Lower lobe of right lung (tissue), 2 donors: ENCODE measurements around the gene PRR15L. TPM values are rescaled to one million over a fixed set of nuclear protein-coding genes. Genes with fewer than 3 reads are reported as not detected.

Source experiments
- ATAC-seq, 2 donors: fragments of 200-7000 bp; cut with Tn5 transposase; one replicate each; pipeline ENCODE4 v1.9.1; 2020 to 2022; ENCODE audit warnings: mild to moderate bottlenecking in 2 of 2, moderate library complexity in 2 of 2
- DNase-seq: peaks from one replicate; pipeline ENCODE4 v3.0.0-alpha.2; 2020
- H3K27ac ChIP-seq: fragments of 200-600 bp; one replicate; pipeline ENCODE4 v1.8.0; 2022
- H3K27me3 ChIP-seq: fragments of 200-600 bp; one replicate; pipeline ENCODE4 v1.8.0; 2022; ENCODE audit warnings: low read depth
- H3K36me3 ChIP-seq: fragments of 200-600 bp; one replicate; pipeline ENCODE4 v1.8.0; 2022; ENCODE audit warnings: mild to moderate bottlenecking
- H3K4me1 ChIP-seq: fragments of 200-600 bp; one replicate; pipeline ENCODE4 v1.8.0; 2022
- H3K4me3 ChIP-seq: fragments of 200-600 bp; one replicate; pipeline ENCODE4 v1.8.0; 2022; ENCODE audit warnings: mild to moderate bottlenecking
- H3K9me3 ChIP-seq: fragments of 200-600 bp; one replicate; pipeline ENCODE4 v1.8.0; 2022
- intact Hi-C: fragments of 100-400 bp; cut with DNase I; formaldehyde crosslinking; loops from one replicate; pipeline ENCODE4 v1.11.0; 2022
- total RNA-seq: library from RNA; stranded (reverse); fragmentation: NEBNext Ultra II Directional; extraction: Animal tissue kit (Norgen Biotek cat#: 25700); gene quantifications from one replicate; pipeline ENCODE4 v1.2.1, GENCODE V29; 2021
- TF ChIP-seq, protein P1 (sequence below): fragments of 200-600 bp; IDR thresholded peaks from one replicate; pipeline ENCODE4 v1.8.0; 2022; ENCODE audit warnings: antibody characterized with exemption, mild to moderate bottlenecking
- donor health status: DM: no; HTN: yes; CAD: no; lungs with severe emphysema.

PRR15L gene
- total RNA-seq, 1 donor from 2014 or later: 48.1 TPM

DNA sequence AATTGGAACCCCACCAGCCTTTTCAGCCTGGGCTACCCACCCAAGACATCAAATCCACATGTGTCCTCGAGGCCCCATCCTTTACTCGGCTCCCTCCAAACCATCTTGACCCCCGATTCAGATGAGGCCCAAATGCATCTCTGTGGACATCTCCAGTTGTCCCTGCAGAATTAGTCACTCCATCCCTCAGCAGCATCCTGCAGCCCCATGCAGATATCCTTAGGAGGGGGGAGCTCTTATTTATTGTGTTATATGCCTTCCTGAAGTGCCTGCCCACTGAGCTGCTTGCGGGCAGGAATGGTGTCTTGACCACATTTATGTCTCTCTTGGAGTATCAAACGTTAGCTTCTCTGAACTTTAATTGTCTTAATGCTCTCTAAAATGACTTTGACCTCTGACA lies 28.8 kb upstream of the PRR15L start:
- Histone ChIP-seq H3K4me3 (no peak overlapping the region), H3K36me3 (peaks cover 19% of the 10 kb centered on the region), H3K4me1 (peaks cover 19% of the 10 kb centered on the region), H3K27ac (no peak overlapping the region), H3K27me3 (no peaks in the 10 kb centered on the region), H3K9me3 (no peaks in the 10 kb centered on the region)
- DNase-seq: no peak
- TF ChIP-seq, protein P1, sequence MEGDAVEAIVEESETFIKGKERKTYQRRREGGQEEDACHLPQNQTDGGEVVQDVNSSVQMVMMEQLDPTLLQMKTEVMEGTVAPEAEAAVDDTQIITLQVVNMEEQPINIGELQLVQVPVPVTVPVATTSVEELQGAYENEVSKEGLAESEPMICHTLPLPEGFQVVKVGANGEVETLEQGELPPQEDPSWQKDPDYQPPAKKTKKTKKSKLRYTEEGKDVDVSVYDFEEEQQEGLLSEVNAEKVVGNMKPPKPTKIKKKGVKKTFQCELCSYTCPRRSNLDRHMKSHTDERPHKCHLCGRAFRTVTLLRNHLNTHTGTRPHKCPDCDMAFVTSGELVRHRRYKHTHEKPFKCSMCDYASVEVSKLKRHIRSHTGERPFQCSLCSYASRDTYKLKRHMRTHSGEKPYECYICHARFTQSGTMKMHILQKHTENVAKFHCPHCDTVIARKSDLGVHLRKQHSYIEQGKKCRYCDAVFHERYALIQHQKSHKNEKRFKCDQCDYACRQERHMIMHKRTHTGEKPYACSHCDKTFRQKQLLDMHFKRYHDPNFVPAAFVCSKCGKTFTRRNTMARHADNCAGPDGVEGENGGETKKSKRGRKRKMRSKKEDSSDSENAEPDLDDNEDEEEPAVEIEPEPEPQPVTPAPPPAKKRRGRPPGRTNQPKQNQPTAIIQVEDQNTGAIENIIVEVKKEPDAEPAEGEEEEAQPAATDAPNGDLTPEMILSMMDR: no peak
- intact Hi-C loops: no loop called here
- no peak for ATAC-seq

DNA sequence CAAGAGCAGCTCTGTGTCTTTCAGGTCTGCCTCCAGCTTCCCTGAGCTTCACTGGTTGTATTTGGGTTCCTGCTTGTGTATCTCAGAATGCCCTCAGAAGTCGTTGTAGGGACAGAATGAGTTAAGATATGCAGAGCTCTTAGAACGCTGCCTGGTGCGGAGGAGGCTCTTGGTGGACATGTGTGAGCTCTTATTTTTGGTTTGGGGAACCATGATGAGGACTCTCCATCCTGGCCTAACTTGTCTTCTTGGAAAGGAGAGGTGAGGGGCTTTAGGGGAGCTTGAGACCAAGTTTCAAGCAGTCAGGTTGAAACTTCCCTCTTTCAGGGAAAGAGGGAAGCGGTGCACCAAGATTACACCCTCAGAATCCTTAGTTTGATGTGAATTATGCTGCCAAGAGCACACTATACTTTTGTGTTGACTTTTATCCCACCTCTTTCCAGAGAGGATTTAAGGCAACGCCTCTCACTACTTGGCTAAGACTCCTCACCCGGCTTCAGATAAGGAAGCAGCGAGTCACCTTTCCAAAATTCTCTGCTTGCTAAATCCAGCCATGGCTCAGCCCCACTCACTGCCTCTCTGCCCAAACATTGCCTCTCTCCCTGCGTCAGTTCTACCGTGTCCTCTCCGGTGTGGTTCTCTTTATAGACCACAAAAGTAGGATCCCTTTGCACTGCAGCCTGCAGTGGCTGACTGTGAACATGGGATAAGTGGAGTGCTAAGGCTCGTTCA lies 26.0 kb upstream of the PRR15L start:
- H3K36me3 ChIP-seq: peaks cover 48% of the 10 kb centered on the region
- H3K4me1 ChIP-seq: peaks cover 19% of the 10 kb centered on the region
- no peak overlapping the region for H3K27ac ChIP-seq
- H3K4me3 ChIP-seq: no peak overlapping the region
- H3K27me3 ChIP-seq: no peaks in the 10 kb centered on the region
- TF ChIP-seq, protein P1: no peak
- ATAC-seq: no peak
- intact Hi-C loops: no loop called here
- no peak for DNase-seq
- no peaks in the 10 kb centered on the region for H3K9me3 ChIP-seq

- peaks cover 56% of the 10 kb centered on the region for H3K36me3 ChIP-seq
Observed at GRCh38 chr17:47982645-47983390, 25.1 kb upstream of the PRR15L start.

DNA sequence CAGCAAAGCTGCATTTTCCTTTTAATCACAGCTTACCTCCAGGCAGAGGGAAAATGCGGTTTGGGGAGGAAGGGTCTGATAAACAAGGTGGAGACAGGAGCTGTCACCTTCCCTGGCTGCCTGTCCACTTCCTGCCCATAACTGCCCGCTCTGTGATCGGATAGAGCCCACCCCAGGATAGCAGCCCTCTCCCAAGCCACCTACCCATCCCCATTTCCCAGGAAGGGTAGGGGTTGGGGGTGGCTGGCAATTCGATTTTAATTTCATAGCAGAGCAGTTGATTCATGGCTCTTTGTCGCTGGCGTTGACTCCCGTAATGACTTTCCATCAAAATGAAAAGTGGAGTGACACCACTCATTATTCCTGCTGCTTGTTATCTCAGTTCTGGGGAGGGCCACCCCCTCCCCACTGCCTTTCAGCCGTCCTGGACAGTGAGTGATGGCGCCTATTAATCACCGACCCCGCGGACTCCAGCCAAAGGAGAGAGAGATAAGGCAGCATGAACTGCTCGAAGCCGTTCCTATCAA lies 24.5 kb upstream of the PRR15L start:
- ATAC-seq (no peak), DNase-seq (no peak)
- no peaks in the 10 kb centered on the region for H3K9me3 ChIP-seq
- no peak overlapping the region for H3K4me3 ChIP-seq
- TF ChIP-seq, protein P1: no peak
- no peaks in the 10 kb centered on the region for H3K27me3 ChIP-seq
- H3K36me3 ChIP-seq: peaks cover 63% of the 10 kb centered on the region
- H3K27ac ChIP-seq: no peak overlapping the region
- H3K4me1 ChIP-seq: peaks cover 15% of the 10 kb centered on the region
- intact Hi-C loops: no loop called here

More at GRCh38 chr17:47982645-47983390, 25.1 kb upstream of the PRR15L start:
- Histone ChIP-seq H3K9me3 (no peaks in the 10 kb centered on the region), H3K27ac (no peak overlapping the region), H3K4me3 (no peak overlapping the region), H3K4me1 (peaks cover 17% of the 10 kb centered on the region), H3K27me3 (no peaks in the 10 kb centered on the region)
- TF ChIP-seq, protein P1: no peak
- DNase-seq (no peak), ATAC-seq (no peak)
- intact Hi-C loops: no loop called here

DNA sequence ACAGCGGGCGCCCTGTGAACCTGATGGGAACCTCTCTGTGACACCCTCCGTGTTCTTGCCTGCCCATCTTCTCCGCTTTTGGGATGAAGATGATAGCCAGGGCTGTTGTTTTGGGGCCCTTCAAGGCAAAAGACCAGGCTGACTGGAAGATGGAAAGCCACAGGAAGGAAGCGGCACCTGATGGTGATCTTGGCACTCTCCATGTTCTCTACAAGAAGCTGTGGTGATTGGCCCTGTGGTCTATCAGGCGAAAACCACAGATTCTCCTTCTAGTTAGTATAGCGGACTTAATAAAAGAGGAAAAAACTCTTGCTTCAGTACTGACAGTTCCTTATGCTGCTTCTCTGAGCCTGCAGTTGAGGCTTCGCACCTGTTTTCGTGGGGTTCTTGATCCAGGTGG lies 23.8 kb upstream of the PRR15L start:
- intact Hi-C loops: no loop called here
- ATAC-seq: no peak
- no peaks in the 10 kb centered on the region for H3K27me3 ChIP-seq
- H3K9me3 ChIP-seq: no peaks in the 10 kb centered on the region
- no peak overlapping the region for H3K4me3 ChIP-seq
- TF ChIP-seq, protein P1: no peak
- peaks cover 70% of the 10 kb centered on the region for H3K36me3 ChIP-seq
- no peak overlapping the region for H3K27ac ChIP-seq
- peaks cover 15% of the 10 kb centered on the region for H3K4me1 ChIP-seq
- no peak for DNase-seq
